HG03175 (cell line): Measurements from ENCODE around the gene PRM1.
A peak's percentile ranks its signal among the peaks of the same experiment; 100 is the strongest.

Experiments
- ATAC-seq: cut with Tn5 transposase; IDR thresholded peaks from one replicate; pipeline ENCODE4 v1.9.1; 2021; ENCODE audit warnings: mild to moderate bottlenecking, moderate library complexity; ENCODE audit not compliant: unreplicated experiment

Gene PRM1

DNA sequence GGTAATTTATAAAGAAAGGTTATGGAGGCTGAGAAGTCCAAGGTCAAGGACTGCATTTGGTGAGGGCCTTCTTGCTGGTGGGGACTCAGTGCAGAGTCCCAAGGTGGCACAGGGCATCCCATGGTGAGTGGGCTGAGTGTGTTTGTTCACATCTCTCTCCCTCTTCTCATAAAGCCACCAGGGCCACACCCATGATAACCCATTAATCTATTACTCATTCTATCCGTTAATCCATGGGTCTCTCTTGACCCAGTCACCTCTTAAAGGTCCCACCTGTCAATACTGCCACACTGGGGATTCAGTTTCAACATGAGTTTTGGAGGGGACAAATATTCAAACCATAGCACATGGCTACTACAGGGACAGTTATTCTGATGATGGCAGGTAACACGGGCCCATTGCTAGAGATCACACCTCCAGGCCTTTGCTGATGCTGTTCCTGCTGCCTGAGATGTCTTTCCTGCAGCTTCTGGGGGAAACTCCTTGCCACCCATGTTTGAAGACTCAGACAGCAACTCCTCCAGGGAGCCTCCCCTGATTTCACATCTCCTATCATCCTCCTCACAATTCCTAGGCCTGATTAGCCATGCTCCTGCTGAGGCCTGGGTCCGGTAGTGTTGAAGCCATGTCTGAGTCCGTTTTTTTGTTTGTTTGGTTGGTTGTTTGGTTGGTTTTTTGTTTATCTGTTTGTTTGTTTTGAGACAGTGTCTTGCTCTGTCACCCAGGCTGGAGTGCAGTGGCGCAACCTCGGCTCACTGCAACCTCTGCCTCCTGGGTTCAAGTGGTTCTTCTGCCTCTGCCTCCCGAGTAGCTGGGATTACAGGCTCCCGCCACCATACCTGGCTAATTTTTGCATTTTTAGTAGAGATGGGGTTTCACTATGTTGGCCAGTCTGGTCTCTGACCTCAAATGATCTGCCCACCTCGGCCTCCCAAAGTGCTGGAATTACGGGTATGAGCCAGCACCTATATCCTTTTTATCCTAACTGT is 41.2 kb downstream of the PRM1 start:
- ATAC-seq, result no peak

GRCh38 chr16:11238272-11239202 is 42.6 kb downstream of the PRM1 start:
- no peak for ATAC-seq

- ATAC-seq, result no peak
Measured at GRCh38 chr16:11236461-11237254, 44.5 kb downstream of the PRM1 start.

- no peak for ATAC-seq
Measured at GRCh38 chr16:11235703-11235991, 45.5 kb downstream of the PRM1 start.

DNA sequence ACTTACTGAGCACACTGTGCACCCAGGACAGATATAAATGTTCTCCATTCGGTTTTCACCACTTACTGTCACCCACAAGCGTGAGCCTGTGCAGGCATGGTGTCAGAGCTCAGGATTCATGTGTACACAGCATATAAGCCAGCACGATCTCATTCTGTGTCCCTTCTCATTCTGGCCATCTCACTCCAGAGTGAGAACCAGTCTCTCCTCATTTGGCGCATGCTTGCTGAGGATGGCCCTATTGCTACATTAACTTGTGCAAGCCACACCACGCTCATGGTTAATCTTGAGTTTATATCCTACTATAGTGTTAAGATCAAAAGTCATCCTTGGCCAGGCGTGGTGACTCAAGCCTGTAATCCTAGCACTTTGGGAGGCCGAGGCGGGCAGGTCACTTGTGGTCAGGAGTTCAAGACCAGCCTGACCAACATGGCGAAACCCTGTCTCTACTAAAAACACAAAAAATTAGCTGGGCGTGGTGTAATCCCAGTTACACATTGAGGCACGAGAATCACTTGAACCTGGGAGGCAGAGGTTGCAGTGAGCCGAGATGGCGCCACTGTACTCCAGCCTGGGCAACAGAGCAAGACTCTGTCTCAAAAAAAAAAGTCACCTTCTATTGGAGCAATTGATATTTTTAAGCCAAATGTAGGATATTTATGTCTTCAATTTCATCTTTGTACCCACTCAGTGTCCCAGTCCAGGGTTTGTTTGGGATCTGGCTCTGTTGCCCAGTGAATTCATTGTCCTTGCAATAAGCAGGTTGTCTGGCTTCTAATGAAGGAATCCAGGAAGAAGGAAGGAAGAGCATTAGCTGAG is 46.0 kb downstream of the PRM1 start:
- no peak for ATAC-seq

DNA sequence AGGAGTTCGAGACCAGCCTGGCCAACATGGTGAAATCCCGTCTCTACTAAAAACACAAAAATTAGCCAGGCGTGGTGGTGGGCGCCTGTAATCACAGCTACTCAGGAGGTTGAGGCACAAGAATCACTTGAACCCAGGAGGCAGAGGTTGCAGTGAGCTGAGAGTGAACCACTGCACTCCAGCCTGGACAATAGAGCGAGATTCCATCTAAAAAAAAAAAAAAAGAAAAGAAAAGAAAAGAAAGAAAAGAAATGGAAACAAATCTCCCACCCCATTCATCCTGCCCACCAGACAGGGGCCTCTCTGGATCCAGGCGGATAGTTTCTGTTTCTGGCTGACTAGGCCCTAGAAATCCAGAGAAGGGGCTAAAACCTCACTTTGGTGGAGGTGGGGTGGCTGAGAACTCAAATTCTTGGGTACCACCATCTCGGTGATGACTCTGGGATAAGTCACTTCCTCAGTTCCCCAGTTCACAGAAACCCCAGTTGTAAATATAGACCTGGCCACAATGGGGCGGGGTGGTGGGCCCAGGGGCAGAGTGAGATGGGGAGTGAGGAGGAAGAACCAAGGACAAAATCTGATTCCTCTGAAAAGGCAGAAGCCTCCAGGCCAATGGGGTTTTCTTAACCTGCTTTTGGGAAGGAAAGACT is 47.3 kb downstream of the PRM1 start:
- ATAC-seq, result no peak

DNA sequence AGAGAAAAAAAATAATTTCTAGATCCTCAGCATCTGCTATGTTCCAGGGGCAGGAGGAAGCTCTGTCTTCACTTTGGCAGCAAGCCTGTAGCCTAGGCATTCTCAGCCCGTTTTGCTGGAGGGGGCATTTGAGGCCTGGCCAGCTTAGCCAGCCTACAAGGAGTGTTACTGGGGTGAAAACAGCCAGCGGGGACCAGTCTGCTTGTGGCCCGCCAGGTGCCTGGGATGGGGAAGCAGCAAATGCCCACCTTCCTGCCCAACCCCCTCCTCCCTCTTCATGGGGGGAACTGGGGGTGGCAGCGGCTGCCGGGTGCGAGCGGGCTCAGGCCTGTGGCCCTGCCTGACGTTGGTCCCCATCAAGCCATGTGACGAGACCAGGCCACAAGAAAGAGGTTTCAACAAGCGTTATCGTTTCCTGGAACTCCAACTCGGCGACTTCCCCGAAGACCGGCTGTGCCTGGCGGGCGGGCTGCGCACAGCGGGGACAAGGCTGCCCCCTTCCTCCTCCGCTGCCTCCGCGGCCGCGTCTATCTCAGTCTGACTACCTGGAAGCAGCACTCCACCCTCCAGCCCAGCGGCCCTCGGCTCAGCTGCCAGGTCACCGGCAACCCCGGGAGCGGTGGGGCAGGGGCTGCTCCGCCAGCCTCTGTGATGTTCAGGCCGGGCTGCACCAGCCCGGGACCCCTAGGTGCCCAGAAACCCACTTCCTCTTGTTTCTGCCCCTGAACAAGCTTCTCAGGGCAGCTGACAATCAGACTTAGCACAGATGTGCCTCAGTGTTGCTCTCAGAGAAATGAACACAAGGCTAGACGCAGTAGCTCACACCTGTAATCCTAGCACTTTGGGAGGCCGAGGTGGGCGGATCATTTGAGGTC is 48.0 kb downstream of the PRM1 start:
- ATAC-seq, result peak; percentile 57

DNA sequence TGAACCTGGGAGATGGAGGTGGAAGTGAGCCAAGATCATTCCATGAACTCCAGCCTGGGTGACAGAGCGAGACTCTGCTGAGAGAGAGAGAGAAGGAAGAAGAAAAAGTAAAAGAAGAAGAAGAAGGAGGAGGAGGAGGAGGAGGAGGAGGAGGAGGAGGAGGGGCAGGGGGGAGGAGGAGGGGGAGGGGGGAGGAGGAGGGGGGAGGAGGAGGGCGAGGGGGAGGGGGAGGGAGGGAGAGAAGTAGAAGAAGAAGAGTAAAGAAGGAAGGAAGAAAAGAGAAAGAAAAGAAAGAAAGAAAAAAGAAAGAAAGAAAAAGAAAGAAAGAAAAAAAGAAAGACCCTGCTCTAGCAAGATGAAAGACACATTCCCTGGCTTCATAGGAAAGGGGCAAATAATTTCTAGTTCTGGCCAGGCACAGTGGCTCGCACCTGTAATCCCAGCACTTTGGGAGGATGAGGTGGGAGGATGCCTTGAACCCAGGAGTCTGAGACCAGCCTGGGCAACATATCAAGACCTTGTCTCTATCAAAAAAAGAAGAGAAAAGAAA is 48.8 kb downstream of the PRM1 start:
- ATAC-seq, result no peak

- ATAC-seq, result no peak
Measured at GRCh38 chr16:11231367-11231970, 49.7 kb downstream of the PRM1 start.
